GM21723 (cell line): Measurements from ENCODE around the gene COL18A1.
"Not testable (repeated sequence)": the region's sequence is repeated elsewhere in the genome, so short reads cannot be mapped to it uniquely, and the experiment has no call there.

Experiments used
- ATAC-seq: cut with Tn5 transposase; IDR thresholded peaks from one replicate; pipeline ENCODE4 v1.9.1; 2021; ENCODE audit warnings: mild to moderate bottlenecking, moderate library complexity; ENCODE audit not compliant: unreplicated experiment

The COL18A1 gene

DNA sequence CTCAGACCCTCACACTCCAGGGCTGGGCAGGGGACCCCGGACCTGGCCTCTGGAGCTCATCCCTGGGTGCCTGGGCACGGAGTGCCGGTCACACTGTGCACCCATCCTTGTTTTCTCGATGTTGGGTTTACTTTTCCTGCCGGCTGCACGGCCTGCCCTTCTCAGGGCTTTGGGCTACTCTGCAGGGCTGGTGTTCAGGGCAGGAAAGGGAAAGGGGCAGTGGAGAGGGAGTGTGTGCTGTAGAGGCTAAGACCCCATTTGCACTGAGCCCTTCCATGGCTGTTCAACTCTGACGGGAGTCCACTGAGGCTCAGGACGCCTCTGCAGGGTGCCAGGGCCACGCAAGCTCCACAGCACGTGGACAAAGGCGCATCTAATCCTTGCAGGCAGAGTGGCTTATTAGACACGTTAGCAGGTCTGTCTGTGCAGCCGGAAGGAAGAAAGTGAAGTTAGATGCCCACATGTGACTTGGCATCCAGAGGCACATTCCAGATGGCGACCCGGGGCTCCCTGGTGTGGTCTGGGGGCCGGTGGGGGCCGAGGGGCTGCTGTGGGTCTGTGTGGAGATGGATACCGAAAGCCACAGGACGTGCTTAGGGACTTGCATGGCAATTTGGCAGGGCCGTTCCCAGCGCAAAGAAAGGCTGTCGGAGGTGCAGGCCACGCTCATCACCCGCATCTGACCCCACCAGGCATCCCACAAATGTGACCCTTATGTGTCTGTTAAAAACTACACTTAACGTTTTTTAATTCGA, 33.6 kb downstream of the COL18A1 start:
- ATAC-seq, result no peak

DNA sequence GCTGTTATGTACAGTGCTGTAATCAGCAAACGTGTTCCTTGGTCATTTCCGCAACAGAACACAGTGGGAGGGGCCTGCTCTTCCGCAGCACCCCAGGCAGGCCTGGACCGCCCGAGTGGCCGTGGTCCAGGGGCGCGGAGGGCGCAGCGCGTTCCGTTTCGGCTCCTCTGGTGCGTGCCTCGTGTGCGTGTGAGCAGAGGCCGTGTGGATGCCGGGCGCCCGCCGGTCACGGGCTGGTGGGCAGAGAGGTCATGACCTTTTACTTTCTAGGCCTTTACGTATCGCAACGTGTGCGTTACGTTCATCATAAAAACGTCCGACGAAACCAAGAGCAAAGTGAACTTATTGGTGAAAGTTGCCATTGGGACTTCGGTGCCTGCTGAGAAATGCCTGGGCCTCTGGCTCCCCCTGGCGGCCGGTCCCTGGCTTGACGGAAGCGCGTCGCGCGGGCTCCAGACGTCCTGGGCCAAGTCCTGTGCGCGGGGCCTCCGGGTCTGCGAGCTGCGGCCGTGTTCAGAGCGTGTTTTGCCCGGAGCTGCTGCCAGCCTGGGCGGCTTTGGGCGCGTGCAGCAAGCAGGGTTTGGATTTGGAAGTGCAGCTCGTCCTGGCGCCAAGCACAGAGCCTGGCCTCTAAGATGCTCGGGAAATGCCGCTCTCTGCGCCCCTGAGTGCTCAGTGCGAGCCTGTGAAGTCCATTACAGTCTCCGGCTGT, 34.4 kb downstream of the COL18A1 start:
- ATAC-seq, result peak; percentile 67

- ATAC-seq, result no peak
Measured at GRCh38 chr21:45439901-45440461, 35.0 kb downstream of the COL18A1 start.

DNA sequence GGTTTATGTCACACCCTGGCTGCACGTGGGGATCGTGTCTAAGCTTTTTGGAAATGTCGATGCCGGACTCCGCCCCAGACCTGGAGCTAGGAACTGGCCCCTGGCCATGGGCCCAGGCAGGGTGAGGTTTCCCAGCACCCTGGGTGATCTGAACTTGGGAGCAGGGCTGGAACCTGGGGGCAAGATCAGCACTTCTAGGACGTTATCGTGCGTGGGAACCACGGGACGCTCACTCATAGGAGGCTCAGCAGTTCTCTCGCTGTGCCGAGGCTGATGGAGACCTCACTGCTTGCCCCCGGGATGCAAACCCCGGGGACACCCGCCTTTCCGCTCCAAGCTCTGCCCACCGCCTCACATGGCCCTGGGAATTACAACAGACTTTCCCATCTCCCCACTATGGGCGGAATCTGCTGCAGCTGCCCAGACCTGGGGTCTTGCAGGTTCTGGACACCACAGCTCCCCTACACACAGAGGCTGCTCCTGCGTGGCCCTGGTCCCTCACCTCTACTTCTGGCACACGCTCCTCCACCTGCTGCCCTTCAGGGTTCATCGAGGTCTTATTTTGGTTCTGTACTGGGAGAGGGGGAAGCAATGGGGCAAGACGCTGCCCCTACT, 35.9 kb downstream of the COL18A1 start:
- ATAC-seq, result no peak

- ATAC-seq, result no peak
Measured at GRCh38 chr21:45441431-45442255, 36.7 kb downstream of the COL18A1 start.

GRCh38 chr21:45442276-45442675, 37.3 kb downstream of the COL18A1 start:
- no peak for ATAC-seq

- ATAC-seq, result not testable (repeated sequence)
Measured at GRCh38 chr21:45442686-45443594, 38.0 kb downstream of the COL18A1 start.

DNA sequence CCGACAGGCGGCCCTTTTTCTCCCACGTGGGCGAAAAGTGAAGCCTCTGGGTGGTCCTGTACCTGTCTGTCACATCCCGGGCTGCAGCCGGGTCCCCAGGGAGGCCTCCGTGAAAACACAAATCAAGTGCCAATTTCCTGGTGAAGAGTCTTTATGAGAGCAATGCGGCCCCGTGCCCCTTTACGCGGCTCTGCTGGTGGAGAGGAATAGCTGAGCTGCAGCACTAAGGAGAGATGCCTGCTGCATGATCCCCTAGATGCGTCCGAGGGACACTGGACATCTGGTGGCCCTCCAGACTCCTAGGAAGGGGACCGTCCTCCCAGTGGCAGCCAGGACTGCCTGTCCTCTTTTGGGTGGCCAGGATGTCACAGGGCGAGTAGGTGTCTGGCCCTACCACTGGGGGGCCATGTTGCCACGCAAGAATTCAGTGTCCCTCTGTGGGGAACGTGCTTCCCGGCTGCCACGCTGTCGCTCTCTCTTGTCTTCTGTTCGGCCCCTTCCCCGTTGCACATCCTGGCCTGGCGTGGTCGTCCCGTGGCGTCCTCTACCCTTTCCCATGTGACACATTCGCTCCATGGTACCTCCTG, 38.7 kb downstream of the COL18A1 start:
- ATAC-seq, result no peak

GRCh38 chr21:45444385-45444784, 39.4 kb downstream of the COL18A1 start:
- no peak for ATAC-seq

- no peak for ATAC-seq
Measured at GRCh38 chr21:45445369-45445768, 40.4 kb downstream of the COL18A1 start.

DNA sequence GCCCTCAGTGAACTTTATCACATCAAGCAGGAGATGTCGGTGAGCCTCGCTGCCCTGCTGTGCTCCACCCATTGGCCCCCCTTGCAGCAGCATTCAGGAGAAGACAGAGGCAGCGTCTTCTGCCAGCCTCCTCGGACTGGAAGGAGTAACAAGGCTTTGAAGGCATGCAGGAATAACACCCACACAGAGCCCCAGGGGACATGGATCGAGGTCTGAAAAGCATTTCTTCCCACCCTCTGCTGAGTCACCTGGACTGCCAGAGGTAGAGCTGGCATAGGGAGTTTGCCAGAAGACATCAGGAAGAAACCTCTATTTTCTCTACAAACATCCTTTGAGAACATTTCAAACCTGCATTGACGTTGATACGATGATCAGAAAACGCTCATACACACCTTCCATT, 42.9 kb downstream of the COL18A1 start:
- ATAC-seq, result no peak

DNA sequence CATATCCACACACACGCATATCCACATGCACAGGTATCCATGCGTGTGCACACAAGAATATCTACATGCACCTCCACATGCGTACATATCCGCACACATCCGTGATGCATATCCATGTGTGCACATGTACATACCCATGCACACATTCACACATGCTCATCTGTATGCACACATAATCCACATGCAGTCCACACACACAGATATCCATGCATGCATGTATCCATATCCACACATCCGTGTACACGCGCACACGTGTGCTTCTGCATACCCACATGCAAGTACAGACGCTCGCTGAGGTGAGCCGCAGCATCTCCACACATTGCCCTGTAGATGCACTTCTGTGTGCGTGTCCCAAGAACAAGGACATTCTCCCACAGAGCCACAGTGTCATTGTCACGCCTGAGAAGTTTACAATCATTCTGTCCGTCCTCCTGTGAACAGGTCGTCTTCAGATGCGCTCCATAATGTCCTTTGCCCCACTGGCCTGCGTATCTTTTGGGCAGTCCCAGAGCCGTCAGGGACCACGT, 43.4 kb downstream of the COL18A1 start:
- no peak for ATAC-seq

DNA sequence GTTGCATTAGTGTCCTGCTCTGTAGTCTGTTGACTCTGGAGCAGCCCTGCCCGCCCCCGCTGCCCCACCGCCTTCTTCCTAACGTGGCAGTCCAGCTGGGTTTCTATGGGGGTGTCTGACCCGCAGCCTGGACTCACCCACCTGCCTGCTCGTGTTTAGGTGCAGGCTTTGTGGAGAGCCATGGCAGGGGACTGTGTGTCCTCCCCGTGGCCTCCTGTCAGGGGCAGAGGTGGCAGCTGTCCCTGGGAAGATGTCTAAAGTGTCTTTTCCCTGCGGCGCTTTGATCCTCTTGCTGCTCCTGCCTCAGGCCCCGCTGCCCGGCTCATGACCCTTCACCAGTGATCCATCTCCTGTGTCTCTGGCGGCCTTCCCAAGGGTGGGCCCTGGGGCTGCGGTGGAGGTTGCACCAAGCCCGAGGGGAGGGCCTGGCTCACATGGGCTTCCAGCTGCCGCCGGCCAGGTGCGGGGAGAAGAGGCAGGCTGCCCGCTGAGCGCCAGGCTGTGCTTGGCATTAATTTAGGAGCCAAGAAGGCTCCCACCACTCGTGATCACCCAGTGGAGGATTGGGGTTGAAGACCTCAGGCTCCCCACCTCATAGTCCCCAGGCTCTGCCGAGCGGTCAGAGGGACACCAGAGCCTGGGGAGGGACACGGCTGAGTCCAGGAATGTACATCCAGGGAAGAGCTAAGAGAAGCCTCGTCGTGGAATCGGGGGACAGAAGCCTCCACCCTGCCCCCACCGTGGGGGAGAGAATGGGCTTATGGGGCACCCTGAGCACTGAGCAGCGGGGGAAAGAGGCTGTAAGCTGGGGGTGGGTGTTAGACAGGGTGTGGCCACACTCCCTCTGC, 44.1 kb downstream of the COL18A1 start:
- ATAC-seq, result no peak

DNA sequence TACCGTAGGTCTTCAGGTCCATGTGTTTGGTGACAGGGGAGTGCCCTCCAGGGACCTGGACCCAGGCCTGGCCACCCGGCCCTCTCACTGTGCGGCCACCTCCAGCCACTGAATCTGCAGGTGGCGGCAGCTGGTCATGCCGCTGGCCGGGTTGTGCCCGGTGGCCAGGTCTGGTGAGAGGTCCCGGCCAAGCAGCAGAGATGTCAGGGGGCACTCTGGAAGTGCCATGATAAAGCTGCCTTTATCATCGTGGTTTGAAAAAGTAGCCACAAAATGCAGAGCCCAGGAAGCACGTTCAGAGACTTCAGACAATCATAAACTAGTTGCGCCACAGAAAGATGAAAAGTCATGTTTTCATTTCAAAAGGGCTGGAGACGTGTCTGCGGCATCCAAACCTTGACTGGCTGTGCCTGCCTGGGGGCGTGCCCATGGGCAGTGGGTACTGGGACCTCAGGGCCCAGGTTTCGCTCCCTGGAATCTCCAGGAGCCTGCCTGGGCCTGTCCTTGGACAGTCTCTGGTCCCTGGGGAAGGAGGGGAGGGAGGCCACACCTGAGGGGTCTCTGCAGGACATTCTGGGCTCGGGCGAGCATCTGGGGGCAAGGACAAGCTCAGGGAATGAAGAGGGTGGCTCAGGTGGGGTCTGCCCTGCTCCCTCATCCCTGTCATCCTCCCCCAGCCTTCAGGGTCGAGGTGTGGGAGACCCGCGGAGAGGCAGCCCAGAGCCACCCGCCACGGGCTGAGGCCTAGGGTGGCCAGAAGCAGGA, 44.9 kb downstream of the COL18A1 start:
- ATAC-seq, result no peak

DNA sequence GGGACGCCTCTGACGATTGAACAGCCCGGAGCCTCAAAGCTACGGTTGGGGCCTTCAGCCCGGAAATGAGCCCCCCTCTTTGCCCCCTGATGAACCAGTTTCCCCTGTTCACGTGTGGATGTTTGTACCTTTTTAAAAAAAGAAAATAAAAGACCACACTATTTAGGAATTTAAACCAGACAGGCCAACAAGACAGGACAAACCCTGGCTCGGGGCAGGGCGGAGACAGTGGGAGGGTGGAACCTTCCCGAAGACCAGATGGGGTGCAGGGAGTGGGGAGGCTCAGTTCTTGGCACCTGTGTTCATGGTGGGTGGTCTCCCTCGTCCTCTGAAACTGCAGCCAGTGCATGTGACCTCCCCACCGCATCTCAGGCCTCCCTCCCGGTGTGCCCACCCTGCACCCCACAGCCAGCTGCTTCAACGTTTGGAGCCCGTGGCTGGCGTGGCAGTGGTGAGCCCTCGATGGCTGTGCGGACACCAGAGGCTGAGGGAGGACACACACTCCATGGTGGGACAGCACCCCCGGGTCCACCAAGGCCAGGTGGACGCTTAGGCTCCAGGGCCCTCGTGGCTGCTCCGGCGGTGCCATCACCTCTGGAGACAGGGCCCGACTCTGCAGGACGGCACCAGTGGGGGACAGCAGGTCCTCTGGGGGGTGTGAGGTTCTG, 45.6 kb downstream of the COL18A1 start:
- ATAC-seq, result no peak

DNA sequence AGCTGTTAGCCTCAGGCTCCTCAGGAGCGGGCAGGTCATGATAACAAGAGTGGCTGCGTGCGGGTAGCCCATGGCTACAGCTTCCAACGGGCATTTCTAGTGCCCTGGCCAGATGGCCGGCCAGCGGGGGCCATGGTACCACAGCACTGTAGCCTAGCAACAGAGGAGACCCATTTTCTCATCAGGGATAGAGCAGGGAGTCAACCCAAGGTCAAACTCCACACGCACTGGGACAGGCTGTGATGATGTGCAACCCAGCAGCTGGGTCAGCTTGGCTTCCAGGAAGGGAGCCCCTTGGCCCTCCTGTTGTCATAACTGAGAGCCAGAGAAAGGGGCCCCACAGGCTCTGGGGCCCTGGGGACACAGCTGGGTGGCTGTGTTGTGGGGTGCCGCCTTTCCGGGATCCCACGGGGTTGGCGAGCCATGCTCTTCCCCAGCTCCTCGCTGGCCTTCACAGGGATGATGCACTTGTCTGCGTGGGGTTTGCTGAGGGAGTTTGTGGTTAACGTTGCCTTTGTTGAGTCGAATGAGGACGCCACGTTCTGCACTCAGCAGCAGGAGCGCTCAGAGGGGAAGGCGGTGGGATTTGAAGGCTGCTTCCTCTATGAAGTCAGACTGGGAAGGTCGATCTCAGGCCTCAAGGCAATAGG, 46.3 kb downstream of the COL18A1 start:
- ATAC-seq, result no peak
